Stomach (tissue), 4 donors: Measurements from ENCODE around the gene NPB.

Experiments used
- POLR2A ChIP-seq, 4 donors: fragments of 450-650 bp; IDR thresholded peaks; one replicate each; pipeline ENCODE4 v1.6.1; 2016; ENCODE audit warnings: antibody characterized with exemption in 4 of 4, control low read depth in 2 of 4, mild to moderate bottlenecking in 1 of 4, moderate library complexity in 1 of 4
- POLR2AphosphoS5 ChIP-seq, 3 donors: sonication (generic); formaldehyde crosslinking; IDR thresholded peaks; one replicate each; pipeline ENCODE4 v1.6.1; 2016; ENCODE audit warnings: antibody characterized with exemption in 3 of 3
- TF ChIP-seq, protein P1 (sequence below), 7 experiments: fragments of 450-650 bp in 4 of 7; fragments of 200-600 bp in 3 of 7; sonication (generic) in 3 of 7; IDR thresholded peaks; one replicate each; pipeline ENCODE4 v1.5.1; 2016 to 2019; ENCODE audit warnings: antibody characterized with exemption in 7 of 7, control low read depth in 2 of 7, mild to moderate bottlenecking in 1 of 7

DNA sequence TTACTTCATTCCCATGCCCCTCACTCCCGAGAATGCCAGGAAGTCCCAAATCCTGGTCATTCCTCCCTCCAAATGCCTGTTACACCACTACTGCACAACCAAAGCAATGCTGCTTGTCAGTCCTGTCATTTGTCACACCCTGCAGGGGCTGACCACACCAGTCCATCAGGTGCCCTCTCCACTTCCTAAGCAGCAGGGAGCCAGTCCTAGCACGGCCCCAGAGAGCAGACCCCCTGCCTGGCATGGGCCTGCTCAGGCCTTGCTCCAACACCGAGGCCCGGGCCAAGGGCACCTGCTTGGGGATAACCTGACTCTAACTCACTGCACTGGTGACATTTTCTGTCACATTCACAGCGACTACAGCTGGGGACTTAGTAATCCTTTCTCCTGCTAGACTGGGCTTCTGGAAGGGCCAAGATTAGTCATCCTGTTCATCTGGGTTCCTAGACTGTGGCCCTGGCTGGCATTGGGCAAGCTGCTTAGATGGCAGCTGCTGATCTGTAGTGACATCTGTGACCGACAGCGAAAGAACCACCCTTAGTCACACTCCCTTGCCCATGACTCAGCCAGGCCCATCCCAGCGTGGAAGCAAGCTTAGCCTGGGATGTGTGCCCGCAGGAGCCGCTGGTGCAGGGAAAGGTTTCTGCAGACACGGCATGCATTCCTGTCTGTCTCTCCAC lies 16.0 kb upstream of the NPB start:
- no peak for TF ChIP-seq POLR2A (IDR thresholded peaks at IDR 0.05)
- TF ChIP-seq, protein P1, sequence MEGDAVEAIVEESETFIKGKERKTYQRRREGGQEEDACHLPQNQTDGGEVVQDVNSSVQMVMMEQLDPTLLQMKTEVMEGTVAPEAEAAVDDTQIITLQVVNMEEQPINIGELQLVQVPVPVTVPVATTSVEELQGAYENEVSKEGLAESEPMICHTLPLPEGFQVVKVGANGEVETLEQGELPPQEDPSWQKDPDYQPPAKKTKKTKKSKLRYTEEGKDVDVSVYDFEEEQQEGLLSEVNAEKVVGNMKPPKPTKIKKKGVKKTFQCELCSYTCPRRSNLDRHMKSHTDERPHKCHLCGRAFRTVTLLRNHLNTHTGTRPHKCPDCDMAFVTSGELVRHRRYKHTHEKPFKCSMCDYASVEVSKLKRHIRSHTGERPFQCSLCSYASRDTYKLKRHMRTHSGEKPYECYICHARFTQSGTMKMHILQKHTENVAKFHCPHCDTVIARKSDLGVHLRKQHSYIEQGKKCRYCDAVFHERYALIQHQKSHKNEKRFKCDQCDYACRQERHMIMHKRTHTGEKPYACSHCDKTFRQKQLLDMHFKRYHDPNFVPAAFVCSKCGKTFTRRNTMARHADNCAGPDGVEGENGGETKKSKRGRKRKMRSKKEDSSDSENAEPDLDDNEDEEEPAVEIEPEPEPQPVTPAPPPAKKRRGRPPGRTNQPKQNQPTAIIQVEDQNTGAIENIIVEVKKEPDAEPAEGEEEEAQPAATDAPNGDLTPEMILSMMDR (IDR thresholded peaks at IDR 0.05) = no peak
- peak in 1 of 3 donors; percentile 27 for TF ChIP-seq POLR2AphosphoS5 (IDR thresholded peaks at IDR 0.05)
